Stimulated activated CD4-positive, alpha-beta T cell treated with anti-CD3 and anti-CD28 coated beads, Interleukin-2, amount 100 ng/mL, for 4 hours (primary cell): ENCODE results near the gene FADS1.

ENCODE experiments used
- DNase-seq: peaks from one replicate; pipeline ENCODE4 v3.0.0-alpha.2; 2020; ENCODE audit warnings: low read depth

FADS1 gene

DNA sequence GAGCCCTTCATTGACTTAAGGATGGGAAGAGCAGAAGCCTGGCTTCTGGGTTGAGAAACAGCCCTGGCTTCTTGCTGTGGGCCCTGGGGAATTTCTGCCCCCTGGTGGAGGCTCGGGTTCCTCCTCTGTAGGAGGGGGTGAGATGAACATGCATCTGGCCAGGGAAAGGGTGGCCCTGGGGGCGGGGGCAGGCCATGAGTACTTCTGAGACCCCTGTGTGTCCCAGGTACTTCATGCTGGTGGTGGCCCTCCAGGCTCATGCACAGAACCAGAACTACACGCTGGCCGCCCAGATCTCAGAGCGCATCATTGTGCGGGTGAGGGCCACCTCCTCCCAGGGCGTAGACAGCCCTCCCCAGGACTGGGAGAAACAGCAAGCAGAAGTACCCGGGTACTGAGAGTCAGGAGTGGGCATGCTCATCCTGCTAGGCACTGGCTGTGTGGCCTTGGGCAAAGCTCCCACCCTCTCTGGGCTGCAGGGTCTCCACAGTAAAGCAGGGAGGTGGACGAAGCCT is 40.2 kb downstream of the FADS1 start:
- DNase-seq = peak; percentile 23

DNA sequence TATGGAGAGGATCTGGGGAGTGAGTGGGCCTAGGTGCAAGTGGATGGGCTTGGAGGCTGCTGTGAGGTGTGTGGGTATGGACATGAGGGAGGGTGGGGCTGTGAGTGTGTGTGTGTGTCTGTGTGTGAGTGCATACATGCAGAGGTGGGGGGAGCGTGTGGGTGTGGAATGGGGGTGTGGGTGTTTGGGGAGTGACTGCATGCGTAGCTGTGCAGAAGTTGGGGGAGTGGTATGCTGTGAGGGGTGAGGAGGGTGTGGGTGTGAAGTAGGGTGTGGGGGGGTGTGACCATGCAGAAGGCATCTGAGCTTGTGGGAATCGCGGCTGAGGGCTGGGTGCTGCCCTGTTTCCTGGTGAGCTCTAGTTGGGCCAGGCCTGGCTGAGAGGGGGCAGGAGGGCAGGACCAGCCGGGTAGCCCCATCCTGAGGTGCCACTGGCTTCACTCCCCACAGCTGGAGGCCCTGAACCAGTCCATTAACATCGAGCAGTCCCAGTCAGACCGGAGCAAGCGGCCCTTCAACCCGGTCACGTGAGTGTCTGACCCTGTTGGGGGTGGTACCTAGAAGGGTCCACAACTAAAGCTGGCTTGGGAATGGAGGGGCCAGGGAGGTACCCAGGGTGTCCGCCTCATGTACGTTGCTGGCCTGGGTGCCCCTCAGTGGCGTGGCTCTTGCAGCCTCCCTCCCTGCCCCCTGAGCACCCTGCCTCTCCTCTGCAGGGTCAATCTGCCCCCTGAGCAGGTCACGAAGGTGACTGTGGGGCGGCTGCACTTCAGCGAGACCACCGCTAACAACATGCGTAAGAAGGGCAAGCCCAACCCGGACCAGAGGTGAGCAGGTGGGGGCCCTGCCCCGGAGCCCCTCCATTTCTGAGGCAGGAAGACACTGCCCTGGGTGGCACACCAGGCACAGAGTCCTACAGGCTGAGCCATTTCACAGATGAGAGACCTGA is 40.9 kb downstream of the FADS1 start:
- no peak for DNase-seq

DNA sequence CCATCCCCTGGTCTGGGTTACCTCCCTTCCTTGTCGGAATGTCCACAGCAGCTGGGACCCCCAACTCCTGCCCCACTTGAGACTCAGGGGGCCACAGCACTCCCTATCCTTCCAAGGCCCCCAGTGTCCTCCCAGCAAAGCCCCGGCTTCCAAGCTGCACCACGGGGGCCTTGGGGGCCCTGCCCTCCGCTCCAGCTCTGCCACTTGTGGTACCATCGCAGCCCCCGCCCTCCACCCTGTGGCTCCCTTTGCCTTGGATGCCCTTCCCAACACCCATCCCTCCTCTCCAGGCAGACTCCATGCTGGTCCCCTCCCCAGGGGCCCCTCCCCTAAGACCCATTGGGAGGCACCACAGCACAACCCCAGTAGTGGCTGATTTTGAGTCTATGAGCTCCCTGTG is 41.7 kb downstream of the FADS1 start:
- DNase-seq = no peak

DNA sequence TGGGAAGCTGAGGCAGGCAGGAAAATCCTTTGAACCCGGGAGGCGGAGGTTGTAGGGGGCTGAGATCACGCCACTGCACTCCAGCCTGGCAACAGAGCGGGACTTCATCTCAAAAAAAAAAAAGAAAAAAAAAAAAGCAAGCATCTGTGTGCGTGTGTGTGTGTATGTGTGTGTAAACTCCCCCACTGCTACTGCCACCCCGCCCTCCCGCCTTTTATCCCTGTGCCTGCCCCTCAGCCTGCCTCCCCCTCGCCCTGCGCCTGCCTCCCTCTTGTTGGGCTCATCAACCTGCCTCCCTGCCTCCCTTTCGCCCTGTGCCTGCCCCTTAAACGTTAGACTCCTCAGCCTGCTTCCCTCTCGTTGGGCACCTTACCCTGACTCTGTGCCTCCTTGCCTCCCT is 42.4 kb downstream of the FADS1 start:
- DNase-seq = no peak

DNA sequence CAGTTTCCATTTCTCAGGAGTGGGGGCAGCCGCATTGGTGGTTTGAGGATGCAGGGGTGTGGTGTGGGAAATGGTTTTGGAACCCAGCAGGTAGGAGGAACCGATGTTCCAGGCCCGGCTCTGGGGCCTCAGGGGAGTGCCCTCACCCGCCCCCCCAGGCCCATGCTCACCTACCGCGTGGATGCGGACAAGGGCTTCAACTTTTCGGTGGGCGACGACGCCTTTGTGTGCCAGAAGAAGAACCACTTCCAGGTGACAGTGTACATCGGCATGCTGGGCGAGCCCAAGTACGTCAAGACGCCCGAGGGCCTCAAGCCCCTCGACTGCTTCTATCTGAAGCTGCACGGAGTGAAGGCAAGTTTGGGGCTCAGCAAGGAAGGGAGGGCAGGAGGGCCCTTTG is 43.0 kb downstream of the FADS1 start:
- no peak for DNase-seq

DNA sequence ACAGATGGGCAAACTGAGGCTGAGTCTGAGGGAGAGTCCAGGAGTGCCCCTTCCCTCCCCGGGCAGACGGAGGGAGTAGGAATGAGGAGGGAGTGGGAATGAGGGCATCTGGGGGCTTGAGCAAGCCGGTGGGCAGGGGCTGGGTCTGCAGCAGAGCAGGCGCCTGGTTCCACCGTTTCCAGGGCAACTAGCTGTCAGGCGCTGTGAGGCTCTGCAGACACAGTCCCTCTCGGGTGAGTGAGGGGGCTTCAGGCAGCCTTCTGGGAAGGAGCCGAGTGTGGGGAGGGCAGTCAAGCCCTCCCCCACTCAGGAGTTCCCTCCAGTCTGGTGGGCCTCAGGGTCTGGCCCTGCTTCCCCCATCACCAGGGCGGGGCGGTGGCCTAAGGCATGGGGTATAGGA is 43.4 kb downstream of the FADS1 start:
- DNase-seq = no peak

DNA sequence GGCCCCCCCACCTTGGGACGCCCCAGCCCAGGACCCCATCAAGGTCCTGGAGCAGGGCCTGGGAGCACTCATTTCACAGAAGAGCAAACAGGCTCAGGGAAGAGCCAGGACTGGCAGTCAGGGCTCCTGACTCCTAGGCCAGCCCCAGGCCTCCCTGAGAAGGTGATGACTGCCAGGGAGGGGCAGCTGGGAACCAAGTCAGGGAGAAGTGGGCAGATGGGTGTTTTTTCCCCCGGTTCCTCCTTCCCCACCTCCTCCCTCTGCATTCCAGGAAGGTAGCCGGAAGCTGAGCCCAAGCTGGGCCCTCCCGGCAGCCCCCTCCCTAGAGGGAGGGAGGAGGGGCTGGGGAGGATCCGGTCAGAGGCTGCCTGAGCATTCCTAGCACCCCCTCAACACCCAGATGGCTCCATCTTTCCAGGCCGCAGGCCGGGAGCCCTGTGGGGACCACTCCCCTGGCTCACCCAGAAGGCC is 44.8 kb downstream of the FADS1 start:
- DNase-seq = no peak

DNA sequence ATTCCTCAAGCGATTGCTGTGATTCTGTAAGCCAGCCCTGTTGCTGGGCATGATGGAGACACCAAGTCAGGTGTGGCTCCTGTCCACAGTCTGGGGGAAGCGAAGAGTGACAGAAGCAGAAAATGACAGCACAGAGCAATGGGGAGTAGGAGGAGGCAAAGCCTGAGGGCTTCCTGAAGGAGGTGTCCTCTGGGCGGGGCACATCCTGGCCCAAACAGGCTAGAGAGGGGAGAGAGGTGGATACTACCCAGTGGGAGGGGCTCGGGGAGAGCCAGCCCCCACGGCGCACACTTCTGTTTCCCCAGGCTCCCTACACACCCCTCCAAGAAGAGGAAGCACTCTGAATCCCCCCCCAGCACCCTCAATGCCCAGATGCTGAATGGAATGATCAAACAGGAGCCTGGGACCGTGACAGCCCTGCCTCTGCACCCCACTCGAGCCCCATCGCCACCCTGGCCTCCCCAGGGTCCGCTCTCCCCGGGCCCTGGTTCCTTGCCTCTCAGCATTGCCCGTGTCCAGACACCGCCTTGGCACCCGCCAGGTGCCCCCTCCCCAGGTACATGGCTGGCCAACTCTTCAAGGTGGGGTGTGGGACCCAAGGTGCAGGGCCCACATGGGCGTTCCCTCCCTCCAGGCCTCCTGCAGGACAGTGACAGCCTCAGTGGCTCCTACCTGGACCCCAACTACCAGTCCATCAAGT is 45.5 kb downstream of the FADS1 start:
- no peak for DNase-seq

DNA sequence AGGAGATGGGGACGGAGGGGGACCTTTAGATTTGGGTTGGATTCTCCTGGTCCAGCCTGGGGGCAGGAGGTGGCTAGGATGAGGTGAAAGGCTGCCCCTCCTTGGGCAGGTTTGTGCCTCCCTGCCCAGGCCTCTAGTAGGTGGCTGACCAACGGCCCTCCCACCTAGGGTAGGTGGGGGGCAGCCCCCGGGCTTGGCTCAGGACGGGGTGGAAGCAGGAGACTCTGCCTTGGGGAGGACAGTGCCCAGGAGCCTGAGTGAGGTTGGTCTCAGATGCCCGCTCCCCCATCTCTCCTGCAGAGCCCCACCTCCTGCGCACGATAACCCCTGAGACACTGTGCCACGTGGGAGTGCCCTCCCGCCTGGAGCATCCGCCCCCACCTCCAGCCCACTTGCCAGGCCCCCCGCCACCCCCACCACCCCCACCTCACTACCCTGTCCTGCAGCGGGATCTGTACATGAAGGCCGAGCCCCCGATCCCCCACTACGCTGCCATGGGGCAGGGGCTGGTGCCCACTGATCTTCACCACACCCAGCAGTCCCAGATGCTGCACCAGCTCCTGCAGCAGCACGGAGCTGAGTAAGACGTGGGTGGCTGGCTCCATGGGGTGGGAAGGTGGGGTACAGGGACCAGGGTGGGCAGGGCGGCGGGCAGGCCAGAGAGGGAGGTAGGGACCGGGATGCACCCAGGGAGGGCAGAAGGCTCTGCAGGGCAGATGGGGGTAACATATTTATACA is 46.7 kb downstream of the FADS1 start:
- DNase-seq = no peak

DNA sequence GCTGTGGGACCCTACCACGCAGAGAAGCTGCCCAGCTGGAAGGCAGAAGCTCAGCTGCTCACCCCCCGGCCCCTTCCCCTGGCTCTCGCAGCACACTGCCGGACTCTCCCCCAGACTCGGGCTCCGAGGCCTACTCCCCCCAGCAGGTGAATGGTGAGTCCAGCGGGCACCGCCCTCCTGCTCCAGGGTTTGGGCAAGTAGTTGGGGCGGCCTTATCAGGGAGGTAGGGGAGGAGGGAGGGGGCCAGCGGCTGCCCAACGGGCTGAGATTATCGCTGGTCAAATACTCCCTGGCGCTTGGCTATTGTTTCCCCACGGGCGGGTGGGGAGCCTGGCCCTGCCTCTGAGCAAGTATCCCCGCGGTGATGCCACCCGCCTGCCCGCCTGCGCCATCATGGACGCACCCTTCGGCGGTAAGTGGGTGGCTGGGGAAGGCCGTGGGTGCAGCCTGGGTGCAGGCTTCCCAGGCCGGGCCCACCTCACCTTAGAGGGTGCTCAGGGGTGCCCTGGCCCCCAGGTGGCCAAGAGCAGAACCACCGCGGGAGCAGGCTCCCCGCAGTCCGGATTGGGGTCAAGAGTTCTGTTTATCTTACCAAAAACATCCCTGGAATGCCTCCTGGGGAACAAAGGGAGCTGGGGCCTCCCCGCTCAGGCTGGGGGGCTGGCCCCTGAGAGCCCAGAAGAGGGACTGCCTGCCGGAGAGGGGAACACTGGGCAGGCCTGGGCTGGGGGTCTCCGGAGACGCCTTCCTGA is 47.5 kb downstream of the FADS1 start:
- DNase-seq = no peak

DNA sequence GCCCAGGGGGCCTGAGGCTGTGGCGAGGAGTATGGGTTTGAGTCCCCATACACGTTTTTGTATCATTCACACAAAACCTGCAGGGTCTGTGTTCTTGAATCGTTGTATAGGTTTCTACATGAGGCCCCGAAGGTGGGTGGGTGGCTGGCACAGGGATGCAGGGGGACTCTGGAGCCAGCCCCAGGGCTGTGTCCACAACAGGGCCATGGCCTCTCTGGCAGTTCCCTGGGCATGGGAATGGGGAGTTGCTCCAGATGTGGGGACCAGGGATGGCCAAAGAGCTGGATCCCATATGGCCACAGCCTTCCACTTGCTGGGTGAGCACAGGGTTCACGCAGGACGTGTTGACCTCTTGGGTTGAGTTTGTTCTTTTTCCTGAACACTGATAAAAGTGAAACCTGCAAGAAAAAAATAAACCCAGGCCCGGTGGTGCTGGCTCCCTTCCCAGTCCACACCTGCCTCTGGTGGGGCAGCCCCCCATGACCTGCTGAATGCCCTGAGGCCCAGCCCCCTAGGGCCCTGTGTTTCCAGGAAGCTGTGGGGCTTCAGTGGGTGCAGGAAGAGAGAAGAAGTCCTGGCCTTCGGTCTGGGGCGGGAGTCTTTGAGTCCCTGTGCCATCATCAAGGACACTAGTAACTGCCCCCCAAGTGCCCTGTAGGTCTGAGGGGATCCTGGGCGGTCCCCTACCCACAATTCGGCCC is 48.3 kb downstream of the FADS1 start:
- no peak for DNase-seq

DNA sequence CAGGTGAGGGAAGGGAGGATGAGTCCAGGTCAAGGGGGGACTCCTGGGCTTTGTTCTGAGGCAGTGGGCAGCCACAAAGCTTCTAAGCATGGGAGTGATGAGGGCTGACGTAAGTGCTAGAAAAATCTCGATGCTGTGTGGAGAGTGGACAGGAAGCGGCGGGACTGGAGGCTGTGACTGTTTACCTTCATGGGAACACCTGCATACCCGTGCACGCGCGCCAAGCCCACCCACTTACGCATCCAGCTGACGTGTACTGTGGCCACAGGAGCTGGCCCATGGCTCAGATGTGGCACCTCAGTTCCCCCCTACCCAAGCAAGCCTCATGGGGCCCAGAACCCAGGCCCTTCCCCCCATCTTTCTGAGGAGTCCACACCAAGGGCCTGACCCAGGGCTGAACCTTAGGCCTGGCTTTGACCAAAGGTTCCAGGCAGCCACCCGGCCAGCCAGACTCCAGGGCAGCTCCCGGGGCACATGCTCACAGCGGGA is 50.4 kb downstream of the FADS1 start:
- no peak for DNase-seq

DNA sequence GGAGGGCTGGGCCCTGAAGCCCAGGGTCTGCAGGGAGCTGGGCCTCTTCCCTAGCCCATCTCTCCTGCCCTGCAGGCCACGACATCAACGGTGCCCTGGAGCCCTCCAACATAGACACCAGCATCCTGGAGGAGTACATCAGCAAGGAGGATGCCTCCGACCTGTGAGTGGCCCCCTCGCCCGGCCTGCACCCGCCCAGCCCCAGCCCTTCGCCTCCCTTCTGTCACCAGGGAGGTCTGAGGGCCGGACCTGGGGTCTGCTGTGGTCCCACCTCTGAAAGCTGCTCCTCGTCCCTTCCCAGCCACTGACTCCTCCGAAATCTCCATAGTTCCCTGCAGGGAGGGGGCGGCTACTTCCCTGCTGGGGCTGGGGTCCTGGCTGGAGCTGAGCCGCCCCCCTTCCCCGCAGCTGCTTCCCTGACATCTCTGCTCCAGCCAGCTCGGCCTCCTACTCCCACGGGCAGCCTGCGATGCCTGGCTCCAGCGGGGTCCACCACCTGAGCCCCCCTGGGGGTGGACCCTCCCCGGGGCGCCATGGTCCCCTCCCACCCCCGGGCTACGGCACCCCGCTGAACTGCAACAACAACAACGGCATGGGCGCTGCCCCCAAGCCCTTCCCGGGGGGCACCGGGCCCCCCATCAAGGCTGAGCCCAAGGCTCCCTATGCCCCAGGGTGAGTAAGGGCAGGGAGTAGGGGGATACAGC is 51.1 kb downstream of the FADS1 start:
- no peak for DNase-seq

DNA sequence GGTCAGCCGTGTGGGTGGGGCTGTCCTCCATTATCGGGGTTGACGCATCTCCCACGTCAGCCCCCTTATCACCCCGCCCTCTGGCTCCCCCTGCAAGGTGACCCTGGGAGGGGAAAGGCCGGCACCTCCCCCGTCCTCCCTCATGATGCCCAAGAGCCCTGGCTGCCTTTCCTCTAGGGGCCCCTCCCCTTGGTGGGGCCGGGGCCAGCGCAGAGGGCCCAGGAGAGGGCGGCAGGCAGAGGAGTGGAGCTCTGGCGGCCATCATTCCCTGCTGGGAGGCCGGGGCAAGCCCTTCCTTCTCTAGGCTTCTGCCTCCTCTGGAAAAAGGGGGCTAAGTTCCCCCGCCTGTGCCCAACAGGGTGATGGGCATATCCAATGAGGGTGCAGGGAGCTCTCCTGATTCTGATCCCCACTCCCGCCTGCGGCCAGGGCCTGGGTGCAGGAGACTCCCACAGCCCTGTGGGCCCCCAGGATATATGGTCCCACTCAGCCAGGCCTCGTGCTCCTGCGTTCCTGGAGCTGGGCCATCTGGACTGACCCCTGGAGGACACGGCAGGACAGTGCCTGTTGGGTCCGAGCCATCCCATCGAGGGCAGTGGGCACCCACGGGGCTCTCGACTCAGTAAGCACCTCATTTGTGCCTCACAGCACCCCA is 52.1 kb downstream of the FADS1 start:
- no peak for DNase-seq

DNA sequence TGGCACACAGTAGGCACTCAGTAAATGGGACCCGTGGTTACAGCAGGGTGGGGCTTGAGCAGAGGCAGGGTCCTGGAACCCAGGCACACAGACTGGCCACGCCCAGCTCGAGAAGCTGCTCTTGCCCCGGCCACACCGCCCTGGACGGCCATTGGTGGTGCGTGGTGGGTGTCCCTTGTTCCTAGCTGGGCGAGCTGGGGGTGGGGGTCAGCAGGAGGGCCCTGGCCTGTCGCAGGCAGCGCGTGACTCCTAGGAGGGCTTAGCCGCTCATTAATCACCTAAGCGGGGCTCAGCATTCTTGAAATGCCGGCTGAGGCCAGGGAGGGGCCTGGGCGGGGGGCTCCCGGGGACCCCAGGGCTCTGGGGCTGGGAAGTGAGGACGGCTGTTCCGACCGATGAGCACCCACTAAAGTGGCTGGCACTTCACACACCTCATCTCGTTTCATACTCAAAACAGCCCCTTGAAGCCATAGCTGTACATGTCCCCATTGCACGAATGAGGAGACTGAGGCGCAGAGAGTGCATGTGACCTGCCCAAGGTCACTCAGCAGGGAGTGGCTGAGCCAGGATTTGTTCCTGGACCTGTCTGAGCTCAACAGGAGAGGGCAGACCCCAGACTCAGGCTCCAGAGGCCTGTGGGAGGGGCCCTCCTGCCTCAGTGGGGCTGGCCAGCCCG is 52.7 kb downstream of the FADS1 start:
- DNase-seq = no peak

DNA sequence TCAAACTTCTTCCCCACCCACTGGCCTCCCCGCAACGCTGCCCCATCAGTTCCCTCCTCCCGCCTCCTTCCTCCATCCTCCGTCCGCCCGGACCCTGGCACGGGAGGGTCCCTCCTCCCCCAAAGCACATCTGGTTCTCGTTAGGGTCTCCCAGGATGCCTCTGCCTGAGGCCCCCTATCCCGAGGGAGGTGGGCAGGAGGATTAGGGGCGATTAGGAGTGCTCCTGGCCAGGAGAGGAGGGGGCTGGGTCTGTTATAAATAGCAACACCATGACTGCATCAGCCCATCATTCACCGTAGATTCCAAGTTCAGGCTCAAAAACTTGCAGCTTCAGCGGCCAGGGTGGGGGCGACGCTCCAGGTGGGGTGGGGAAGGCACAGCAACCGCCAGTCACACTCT is 54.0 kb downstream of the FADS1 start:
- no peak for DNase-seq

DNA sequence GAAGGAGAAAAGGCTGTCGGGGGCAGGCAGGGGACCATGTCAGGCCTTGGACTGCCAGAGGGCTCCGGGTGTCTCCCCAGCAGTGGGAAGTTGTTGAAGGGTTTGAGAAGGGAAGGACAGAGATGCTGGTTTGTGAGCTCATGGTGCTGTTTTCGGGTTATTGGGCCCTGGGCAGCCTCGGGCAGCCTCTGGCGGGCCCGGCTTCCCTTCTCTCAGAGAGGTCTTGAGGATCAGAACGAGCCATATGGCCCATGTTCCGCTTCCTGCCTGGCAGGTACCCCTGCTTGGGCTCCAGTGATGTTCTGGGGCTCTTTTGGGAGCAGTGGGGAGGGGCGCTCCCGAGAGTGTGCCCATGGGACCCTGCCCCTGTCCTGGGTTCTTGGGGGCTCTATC is 54.6 kb downstream of the FADS1 start:
- no peak for DNase-seq

DNA sequence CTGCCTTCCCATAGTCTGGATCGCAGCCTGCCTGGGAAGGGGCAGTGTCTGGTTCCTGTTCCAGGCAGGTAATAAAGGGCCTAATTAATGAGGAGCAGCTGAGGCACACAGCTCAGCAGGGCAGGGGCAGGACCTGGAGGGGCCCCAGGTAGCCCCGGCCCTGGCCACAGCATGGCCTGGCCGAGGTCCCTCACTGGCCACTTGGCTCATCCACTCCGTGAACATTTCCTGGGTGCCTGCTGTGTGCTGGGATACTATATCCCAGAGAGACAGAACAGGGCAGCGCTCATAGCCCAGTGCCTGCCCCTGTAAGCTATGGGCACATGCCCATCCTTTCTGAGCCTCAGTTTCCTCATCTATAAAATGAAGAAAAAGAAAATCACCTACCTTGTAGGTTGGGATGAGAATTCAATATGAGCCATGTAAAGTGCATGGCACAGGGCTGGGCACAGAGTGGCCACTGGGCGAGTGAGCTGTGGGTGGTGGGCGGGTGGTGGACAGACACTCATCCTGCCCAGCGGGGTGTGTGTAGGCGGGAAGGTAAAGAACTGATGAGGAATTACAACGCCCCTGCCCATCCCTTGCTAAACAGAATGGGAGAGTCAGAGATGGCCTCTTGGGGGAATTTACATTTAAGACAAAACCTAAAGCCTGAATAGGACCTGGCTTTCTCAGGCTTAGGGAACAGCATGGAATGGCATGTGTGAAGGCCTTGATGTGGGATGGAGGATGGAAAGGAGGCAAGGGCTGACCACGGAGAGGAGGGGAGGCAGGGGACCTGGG is 55.2 kb downstream of the FADS1 start:
- DNase-seq = no peak
